K562 (cell line): ENCODE data around the gene GRSF1. TPM values are rescaled to one million over a fixed set of nuclear protein-coding genes. Genes with fewer than 3 reads are reported as not detected.

ENCODE experiments used
- FOXA1 ChIP-seq: fragments of 450-650 bp; IDR thresholded peaks from 2 replicates; pipeline ENCODE4 v1.6.1; 2016; ENCODE audit warnings: mild to moderate bottlenecking, borderline replicate concordance
- HDAC6 ChIP-seq: IDR thresholded peaks from 2 replicates; pipeline ENCODE4 v1.6.1; 2012; ENCODE audit warnings: low read depth, mild to moderate bottlenecking, control low read depth, inconsistent platforms, low read length, moderate library complexity
- HNRNPLL ChIP-seq: fragments of 200-400 bp; formaldehyde crosslinking; IDR thresholded peaks from 2 replicates; pipeline ENCODE4 v1.6.1; 2017; ENCODE audit warnings: low read length, low read depth, mild to moderate bottlenecking; ENCODE audit not compliant: poor library complexity, severe bottlenecking
- MEIS2 ChIP-seq: fragments of 450-650 bp; IDR thresholded peaks from 2 replicates; pipeline ENCODE4 v1.6.1; 2014; ENCODE audit warnings: mild to moderate bottlenecking; ENCODE audit not compliant: partially characterized antibody
- NBN ChIP-seq: fragments of 450-650 bp; IDR thresholded peaks from 2 replicates; pipeline ENCODE4 v1.6.1; 2016; ENCODE audit warnings: low read depth, mild to moderate bottlenecking
- NCOA1 ChIP-seq: fragments of 450-650 bp; IDR thresholded peaks from 2 replicates; pipeline ENCODE4 v1.6.1; 2016; ENCODE audit warnings: low read depth
- NFIX ChIP-seq: fragments of 250-450 bp; sonication (Bioruptor Pico); IDR thresholded peaks from 2 replicates; pipeline ENCODE4 v1.4.0; 2020; ENCODE audit warnings: low read depth, mild to moderate bottlenecking, moderate library complexity
- PCBP2 ChIP-seq: fragments of 200-400 bp; formaldehyde crosslinking; IDR thresholded peaks from 2 replicates; pipeline ENCODE4 v1.6.1; 2018; ENCODE audit warnings: low read length, low read depth, mild to moderate bottlenecking, moderate library complexity; ENCODE audit not compliant: poor library complexity, severe bottlenecking
- RAD21 ChIP-seq, 2 experiments: fragments of 250-450 bp in 1 of 2; fragments of 450-650 bp in 1 of 2; sonication (Bioruptor Pico) in 1 of 2; formaldehyde crosslinking in 1 of 2; IDR thresholded peaks in 1 of 2; conservative IDR thresholded peaks in 1 of 2; 2 replicates each; pipeline versions ENCODE4 v1.4.0 to v1.8.0; 2020 to 2022; ENCODE audit warnings: mild to moderate bottlenecking in 2 of 2, moderate library complexity in 1 of 2
- SLC30A9 ChIP-seq: fragments of 250-450 bp; sonication (Bioruptor Pico); IDR thresholded peaks from 2 replicates; pipeline ENCODE4 v1.8.0; 2022; ENCODE audit warnings: mild to moderate bottlenecking, moderate library complexity
- SPI1 ChIP-seq: IDR thresholded peaks from 2 replicates; pipeline ENCODE4 v1.6.1; 2011; ENCODE audit warnings: low read depth, low read length, control low read depth, borderline replicate concordance
- ZNF212 ChIP-seq: fragments of 450-650 bp; formaldehyde crosslinking; IDR thresholded peaks from 2 replicates; pipeline ENCODE4 v1.4.0; 2020; ENCODE audit warnings: mild to moderate bottlenecking
- ZNF274 ChIP-seq: IDR thresholded peaks from 2 replicates; pipeline ENCODE4 v1.6.1; 2011; ENCODE audit warnings: low read depth, mild to moderate bottlenecking, low read length, moderate library complexity, borderline replicate concordance
- ZNF324 ChIP-seq: fragments of 250-450 bp; sonication (Bioruptor Pico); IDR thresholded peaks from 2 replicates; pipeline ENCODE4 v1.4.0; 2020; ENCODE audit warnings: mild to moderate bottlenecking
- polyA plus RNA-seq, 8 experiments: library from polyadenylated mRNA; depleted of rRNA in 4 of 8; stranded (reverse) in 5 of 8; unstranded in 3 of 8; fragments of >200 nt; fragmentation: Nextera tagmentation in 2 of 8; fragmentation: Illumina TruSeq in 1 of 8; extraction: Ambion mirVana in 2 of 8; extraction: Trizol in 1 of 8; gene quantifications; 2 replicates each; pipeline versions ENCODE4 v1.2.1 to v1.2.3, GENCODE V29; 2011 to 2014; ENCODE audit warnings: inconsistent platforms in 1 of 8, missing spikeins in 1 of 8
- total RNA-seq, 7 experiments: library from RNA; depleted of rRNA in 6 of 7; stranded (reverse); fragments of >200 nt in 6 of 7; fragmentation: Illumina TruSeq in 2 of 7; extraction: Trizol in 2 of 7; gene quantifications; 2 replicates each; pipeline versions ENCODE4 v1.2.1 to v1.2.3, GENCODE V29; 2011 to 2021; ENCODE audit warnings: low replicate concordance in 1 of 7
- TF ChIP-seq, protein P1 (sequence below): IDR thresholded peaks from 3 replicates; pipeline ENCODE4 v1.6.1; 2011; ENCODE audit warnings: borderline replicate concordance, mild to moderate bottlenecking, moderate library complexity; ENCODE audit not compliant: insufficient read length; ENCODE audit errors: extremely low read depth
- TF ChIP-seq, protein P2 (sequence below): fragments of 250-450 bp; sonication (Bioruptor Pico); IDR thresholded peaks from 2 replicates; pipeline ENCODE4 v1.5.0; 2021; ENCODE audit warnings: mild to moderate bottlenecking, moderate library complexity
- TF ChIP-seq, protein P3 (sequence below): fragments of 450-650 bp; IDR thresholded peaks from 2 replicates; pipeline ENCODE4 v1.6.1; 2017; ENCODE audit warnings: antibody characterized with exemption
- TF ChIP-seq, protein P4 (sequence below): fragments of 450-650 bp; formaldehyde crosslinking; IDR thresholded peaks from 2 replicates; pipeline ENCODE4 v1.4.0; 2020; ENCODE audit warnings: mild to moderate bottlenecking

GRSF1 gene
- total and polyA plus RNA-seq, 9 of the 15 experiments (the other 6 are each of a cell fraction or from before 2014, with no cell fraction given) = 33.0 to 105 (median 76.0) TPM

DNA sequence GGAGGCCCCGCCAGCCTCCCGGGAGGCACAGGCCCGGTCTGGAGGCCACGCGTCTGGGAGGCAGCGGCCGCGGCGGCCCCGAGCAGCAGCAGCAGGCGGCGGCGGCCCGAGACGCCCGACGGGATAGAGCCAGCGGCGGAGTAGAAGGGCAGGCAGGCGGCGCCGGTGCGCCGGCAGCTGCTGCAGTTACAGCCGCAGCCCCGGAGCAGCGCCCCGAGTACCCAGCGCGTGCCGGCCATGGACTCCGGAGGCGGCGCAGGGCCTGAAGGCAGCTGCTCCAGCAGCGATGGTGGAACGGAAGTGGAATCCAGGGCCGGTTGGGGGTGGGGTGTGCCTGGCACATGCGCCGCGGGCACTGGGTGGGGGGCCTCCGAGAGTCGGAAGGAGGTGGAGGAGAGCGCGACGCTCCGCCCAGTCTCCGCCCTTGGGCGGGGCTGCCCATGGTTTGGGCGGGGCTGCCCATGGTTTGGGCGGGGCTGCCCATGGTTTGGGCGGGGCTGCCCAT is at the start of gene GRSF1 (continued):
- TF ChIP-seq, protein P1, sequence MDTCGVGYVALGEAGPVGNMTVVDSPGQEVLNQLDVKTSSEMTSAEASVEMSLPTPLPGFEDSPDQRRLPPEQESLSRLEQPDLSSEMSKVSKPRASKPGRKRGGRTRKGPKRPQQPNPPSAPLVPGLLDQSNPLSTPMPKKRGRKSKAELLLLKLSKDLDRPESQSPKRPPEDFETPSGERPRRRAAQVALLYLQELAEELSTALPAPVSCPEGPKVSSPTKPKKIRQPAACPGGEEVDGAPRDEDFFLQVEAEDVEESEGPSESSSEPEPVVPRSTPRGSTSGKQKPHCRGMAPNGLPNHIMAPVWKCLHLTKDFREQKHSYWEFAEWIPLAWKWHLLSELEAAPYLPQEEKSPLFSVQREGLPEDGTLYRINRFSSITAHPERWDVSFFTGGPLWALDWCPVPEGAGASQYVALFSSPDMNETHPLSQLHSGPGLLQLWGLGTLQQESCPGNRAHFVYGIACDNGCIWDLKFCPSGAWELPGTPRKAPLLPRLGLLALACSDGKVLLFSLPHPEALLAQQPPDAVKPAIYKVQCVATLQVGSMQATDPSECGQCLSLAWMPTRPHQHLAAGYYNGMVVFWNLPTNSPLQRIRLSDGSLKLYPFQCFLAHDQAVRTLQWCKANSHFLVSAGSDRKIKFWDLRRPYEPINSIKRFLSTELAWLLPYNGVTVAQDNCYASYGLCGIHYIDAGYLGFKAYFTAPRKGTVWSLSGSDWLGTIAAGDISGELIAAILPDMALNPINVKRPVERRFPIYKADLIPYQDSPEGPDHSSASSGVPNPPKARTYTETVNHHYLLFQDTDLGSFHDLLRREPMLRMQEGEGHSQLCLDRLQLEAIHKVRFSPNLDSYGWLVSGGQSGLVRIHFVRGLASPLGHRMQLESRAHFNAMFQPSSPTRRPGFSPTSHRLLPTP = no peak
- TF ChIP-seq, protein P2, sequence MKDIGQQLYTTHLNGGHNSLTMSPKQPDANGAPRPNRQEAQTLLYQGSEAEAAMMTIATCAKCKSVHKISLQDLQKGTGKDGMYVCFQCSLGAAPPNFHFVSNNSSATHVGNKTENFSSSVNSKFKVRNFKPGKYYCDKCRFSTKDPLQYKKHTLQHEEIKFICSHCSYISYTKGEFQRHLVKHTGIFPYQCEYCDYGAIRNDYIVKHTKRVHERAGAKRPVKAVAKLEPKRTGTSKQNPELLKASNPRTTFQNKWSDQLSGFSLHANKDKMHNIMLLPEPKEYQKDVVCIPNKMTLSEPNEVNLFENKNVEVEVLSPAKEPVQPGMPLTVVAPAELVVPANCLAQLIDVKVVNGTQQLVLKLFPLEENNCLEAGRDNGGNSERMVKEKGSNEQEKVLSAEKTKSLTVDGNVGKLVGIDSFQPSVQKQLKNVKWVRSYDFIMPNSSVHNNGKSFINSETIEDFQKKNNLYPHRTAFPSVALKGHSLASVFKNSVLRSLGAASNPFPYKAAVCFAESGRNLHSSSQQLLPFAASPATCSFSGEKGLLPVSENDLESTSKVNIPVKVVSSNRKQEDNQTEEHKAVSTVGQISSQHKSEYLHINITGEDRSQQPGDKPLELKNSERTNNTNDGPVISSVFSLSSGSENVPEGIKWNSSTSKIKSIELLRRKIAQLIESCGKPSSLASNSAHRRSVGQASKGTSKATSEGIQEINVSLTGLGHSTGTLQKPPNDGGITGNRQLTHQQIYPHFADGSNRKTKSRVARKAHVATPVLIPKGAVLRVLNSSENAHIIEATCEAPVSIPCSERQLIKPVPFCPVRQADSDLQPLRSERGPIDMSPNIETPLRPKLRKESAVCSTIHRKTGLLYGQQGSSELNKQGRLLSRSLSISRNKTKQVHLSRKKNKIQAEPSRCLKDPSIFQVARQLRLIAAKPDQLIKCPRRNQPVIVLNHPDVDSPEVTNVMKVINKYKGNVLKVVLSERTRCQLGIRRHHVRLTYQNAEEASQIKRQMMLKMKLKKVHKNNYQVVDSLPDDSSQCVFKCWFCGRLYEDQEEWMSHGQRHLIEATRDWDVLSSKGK = no peak
- TF ChIP-seq SLC30A9 (no peak), HDAC6 (no peak), HNRNPLL (peak; percentile 53), RAD21 (CRISPR knock-in tag; conservative IDR thresholded peaks at IDR 0.05 in 1 of 2, IDR thresholded peaks at IDR 0.05 in 1 of 2) (peak; percentile 32 to 49), NCOA1 (no peak), NBN (no peak), ZNF324 (CRISPR knock-in tag) (no peak), SPI1 (peak; percentile 69), NFIX (CRISPR knock-in tag) (no peak), ZNF212 (CRISPR knock-in tag) (no peak), FOXA1 (no peak), MEIS2 (peak; percentile 35), PCBP2 (no peak), ZNF274 (no peak)
- TF ChIP-seq, protein P3, sequence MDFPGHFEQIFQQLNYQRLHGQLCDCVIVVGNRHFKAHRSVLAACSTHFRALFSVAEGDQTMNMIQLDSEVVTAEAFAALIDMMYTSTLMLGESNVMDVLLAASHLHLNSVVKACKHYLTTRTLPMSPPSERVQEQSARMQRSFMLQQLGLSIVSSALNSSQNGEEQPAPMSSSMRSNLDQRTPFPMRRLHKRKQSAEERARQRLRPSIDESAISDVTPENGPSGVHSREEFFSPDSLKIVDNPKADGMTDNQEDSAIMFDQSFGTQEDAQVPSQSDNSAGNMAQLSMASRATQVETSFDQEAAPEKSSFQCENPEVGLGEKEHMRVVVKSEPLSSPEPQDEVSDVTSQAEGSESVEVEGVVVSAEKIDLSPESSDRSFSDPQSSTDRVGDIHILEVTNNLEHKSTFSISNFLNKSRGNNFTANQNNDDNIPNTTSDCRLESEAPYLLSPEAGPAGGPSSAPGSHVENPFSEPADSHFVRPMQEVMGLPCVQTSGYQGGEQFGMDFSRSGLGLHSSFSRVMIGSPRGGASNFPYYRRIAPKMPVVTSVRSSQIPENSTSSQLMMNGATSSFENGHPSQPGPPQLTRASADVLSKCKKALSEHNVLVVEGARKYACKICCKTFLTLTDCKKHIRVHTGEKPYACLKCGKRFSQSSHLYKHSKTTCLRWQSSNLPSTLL = no peak
- TF ChIP-seq, protein P4, sequence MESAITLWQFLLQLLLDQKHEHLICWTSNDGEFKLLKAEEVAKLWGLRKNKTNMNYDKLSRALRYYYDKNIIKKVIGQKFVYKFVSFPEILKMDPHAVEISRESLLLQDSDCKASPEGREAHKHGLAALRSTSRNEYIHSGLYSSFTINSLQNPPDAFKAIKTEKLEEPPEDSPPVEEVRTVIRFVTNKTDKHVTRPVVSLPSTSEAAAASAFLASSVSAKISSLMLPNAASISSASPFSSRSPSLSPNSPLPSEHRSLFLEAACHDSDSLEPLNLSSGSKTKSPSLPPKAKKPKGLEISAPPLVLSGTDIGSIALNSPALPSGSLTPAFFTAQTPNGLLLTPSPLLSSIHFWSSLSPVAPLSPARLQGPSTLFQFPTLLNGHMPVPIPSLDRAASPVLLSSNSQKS = no peak
